HEK293 (cell line): ENCODE results near the gene GFOD1.

Source experiments
- ATF2 ChIP-seq: fragments of 450-650 bp; formaldehyde crosslinking; IDR thresholded peaks from 2 replicates; pipeline ENCODE4 v1.5.1; 2016; ENCODE audit warnings: missing biosample characterization, missing genetic modification characterization, low read depth
- CTCF ChIP-seq: fragments of 450-650 bp; formaldehyde crosslinking; IDR thresholded peaks from 2 replicates; pipeline ENCODE4 v1.5.1; 2016; ENCODE audit warnings: missing biosample characterization, missing genetic modification characterization
- HOXA7 ChIP-seq: sonication (generic); formaldehyde crosslinking; IDR thresholded peaks from 2 replicates; pipeline ENCODE4 v1.8.1; 2022; ENCODE audit warnings: missing genetic modification reagents, borderline replicate concordance
- ZNF2 ChIP-seq: fragments of 450-650 bp; formaldehyde crosslinking; IDR thresholded peaks from 2 replicates; pipeline ENCODE4 v1.5.1; 2016; ENCODE audit warnings: missing biosample characterization, missing genetic modification characterization
- ZNF280D ChIP-seq: fragments of 450-650 bp; formaldehyde crosslinking; IDR thresholded peaks from 2 replicates; pipeline ENCODE4 v1.5.1; 2016; ENCODE audit warnings: missing biosample characterization, missing genetic modification characterization
- ZNF518A ChIP-seq: fragments of 450-650 bp; formaldehyde crosslinking; conservative IDR thresholded peaks from 2 replicates; pipeline ENCODE4 v1.5.1; 2016; ENCODE audit warnings: low read depth, missing biosample characterization, missing genetic modification characterization
- ZNF580 ChIP-seq: fragments of 450-650 bp; formaldehyde crosslinking; IDR thresholded peaks from 2 replicates; pipeline ENCODE4 v1.5.1; 2016; ENCODE audit warnings: missing biosample characterization, missing genetic modification characterization
- TF ChIP-seq, protein P1 (sequence below): fragments of 450-650 bp; formaldehyde crosslinking; IDR thresholded peaks from 2 replicates; pipeline ENCODE4 v1.5.1; 2016; ENCODE audit warnings: missing biosample characterization, missing genetic modification characterization
- TF ChIP-seq, protein P2 (sequence below): fragments of 450-650 bp; formaldehyde crosslinking; IDR thresholded peaks from 2 replicates; pipeline ENCODE4 v1.5.1; 2016; ENCODE audit warnings: missing biosample characterization, missing genetic modification characterization
- TF ChIP-seq, protein P3 (sequence below): fragments of 450-650 bp; IDR thresholded peaks from 2 replicates; pipeline ENCODE4 v1.5.1; 2018; ENCODE audit warnings: missing biosample characterization, missing genetic modification characterization
- TF ChIP-seq, protein P4 (sequence below): fragments of 450-650 bp; formaldehyde crosslinking; IDR thresholded peaks from 2 replicates; pipeline ENCODE4 v1.5.1; 2017; ENCODE audit warnings: missing biosample characterization, missing genetic modification characterization

DNA sequence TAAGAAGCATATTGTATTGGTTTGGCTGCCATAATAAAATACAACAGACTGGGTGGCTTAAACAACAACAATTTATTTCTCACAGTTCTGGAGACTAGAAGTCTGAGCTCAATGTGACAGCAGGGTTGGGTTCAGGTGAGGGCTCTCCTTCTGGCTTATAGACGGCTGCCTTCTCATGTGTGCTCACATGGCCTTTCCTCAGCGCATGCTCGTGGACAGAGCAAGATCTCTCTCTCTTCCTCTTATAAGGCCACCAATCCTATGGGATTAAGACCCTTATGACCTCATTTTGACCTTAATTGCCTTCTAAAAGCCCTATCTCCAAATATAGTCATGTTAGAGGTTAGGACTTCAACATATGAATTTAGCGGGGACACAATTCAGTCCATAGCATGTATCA, 32.4 kb upstream of the GFOD1 start:
- TF ChIP-seq ZNF2 (tag by site-specific recombination) (no peak), ZNF518A (tag by site-specific recombination) (no peak), ATF2 (no peak), ZNF580 (tag by site-specific recombination) (no peak), CTCF (no peak), ZNF280D (tag by site-specific recombination) (no peak), HOXA7 (CRISPR knock-in tag) (no peak)
- TF ChIP-seq, protein P1, sequence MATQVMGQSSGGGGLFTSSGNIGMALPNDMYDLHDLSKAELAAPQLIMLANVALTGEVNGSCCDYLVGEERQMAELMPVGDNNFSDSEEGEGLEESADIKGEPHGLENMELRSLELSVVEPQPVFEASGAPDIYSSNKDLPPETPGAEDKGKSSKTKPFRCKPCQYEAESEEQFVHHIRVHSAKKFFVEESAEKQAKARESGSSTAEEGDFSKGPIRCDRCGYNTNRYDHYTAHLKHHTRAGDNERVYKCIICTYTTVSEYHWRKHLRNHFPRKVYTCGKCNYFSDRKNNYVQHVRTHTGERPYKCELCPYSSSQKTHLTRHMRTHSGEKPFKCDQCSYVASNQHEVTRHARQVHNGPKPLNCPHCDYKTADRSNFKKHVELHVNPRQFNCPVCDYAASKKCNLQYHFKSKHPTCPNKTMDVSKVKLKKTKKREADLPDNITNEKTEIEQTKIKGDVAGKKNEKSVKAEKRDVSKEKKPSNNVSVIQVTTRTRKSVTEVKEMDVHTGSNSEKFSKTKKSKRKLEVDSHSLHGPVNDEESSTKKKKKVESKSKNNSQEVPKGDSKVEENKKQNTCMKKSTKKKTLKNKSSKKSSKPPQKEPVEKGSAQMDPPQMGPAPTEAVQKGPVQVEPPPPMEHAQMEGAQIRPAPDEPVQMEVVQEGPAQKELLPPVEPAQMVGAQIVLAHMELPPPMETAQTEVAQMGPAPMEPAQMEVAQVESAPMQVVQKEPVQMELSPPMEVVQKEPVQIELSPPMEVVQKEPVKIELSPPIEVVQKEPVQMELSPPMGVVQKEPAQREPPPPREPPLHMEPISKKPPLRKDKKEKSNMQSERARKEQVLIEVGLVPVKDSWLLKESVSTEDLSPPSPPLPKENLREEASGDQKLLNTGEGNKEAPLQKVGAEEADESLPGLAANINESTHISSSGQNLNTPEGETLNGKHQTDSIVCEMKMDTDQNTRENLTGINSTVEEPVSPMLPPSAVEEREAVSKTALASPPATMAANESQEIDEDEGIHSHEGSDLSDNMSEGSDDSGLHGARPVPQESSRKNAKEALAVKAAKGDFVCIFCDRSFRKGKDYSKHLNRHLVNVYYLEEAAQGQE (tag by site-specific recombination): no peak
- TF ChIP-seq, protein P2, sequence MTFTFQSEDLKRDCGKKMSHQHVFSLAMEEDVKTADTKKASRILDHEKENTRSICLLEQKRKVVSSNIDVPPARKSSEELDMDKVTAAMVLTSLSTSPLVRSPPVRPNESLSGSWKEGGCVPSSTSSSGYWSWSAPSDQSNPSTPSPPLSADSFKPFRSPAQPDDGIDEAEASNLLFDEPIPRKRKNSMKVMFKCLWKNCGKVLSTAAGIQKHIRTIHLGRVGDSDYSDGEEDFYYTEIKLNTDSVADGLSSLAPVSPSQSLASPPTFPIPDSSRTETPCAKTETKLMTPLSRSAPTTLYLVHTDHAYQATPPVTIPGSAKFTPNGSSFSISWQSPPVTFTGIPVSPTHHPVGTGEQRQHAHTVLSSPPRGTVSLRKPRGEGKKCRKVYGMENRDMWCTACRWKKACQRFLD (tag by site-specific recombination): no peak
- TF ChIP-seq, protein P3, sequence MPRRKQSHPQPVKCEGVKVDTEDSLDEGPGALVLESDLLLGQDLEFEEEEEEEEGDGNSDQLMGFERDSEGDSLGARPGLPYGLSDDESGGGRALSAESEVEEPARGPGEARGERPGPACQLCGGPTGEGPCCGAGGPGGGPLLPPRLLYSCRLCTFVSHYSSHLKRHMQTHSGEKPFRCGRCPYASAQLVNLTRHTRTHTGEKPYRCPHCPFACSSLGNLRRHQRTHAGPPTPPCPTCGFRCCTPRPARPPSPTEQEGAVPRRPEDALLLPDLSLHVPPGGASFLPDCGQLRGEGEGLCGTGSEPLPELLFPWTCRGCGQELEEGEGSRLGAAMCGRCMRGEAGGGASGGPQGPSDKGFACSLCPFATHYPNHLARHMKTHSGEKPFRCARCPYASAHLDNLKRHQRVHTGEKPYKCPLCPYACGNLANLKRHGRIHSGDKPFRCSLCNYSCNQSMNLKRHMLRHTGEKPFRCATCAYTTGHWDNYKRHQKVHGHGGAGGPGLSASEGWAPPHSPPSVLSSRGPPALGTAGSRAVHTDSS (tag by site-specific recombination): no peak
- TF ChIP-seq, protein P4, sequence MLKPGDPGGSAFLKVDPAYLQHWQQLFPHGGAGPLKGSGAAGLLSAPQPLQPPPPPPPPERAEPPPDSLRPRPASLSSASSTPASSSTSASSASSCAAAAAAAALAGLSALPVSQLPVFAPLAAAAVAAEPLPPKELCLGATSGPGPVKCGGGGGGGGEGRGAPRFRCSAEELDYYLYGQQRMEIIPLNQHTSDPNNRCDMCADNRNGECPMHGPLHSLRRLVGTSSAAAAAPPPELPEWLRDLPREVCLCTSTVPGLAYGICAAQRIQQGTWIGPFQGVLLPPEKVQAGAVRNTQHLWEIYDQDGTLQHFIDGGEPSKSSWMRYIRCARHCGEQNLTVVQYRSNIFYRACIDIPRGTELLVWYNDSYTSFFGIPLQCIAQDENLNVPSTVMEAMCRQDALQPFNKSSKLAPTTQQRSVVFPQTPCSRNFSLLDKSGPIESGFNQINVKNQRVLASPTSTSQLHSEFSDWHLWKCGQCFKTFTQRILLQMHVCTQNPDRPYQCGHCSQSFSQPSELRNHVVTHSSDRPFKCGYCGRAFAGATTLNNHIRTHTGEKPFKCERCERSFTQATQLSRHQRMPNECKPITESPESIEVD (tag by site-specific recombination): no peak
